IMR-90 (cell line): ENCODE results near the gene EFCAB8. TPM values are rescaled to one million over a fixed set of nuclear protein-coding genes. Genes with fewer than 3 reads are reported as not detected.

ENCODE experiments used
- ATAC-seq: fragments of 200-7000 bp; cut with Tn5 transposase; 2 replicates; pipeline ENCODE4 v1.9.1; 2020; ENCODE audit warnings: low read depth, mild to moderate bottlenecking, moderate library complexity
- BruUV-seq: library from RNA; stranded (reverse); fragments of 400-500 nt; replicated peaks from 2 replicates; lab custom pipeline; 2021; lab: Mats Ljungman, UMichigan
- CTCF ChIA-PET: fragments of 300-600 bp; formaldehyde crosslinking; extraction: SDS; loops from one replicate; lab custom pipeline; 2021; ENCODE audit warnings: antibody characterized with exemption; lab: Yijun Ruan, JAX
- POLR2A ChIA-PET: fragments of 300-600 bp; sonication (Branson Sonifier 250); formaldehyde crosslinking; loops from one replicate; lab custom pipeline; 2022; ENCODE audit warnings: antibody characterized with exemption; ENCODE audit not compliant: unreplicated experiment; lab: Charles Lee
- DNase-seq: peaks from one replicate; pipeline ENCODE4 v3.0.0; 2013
- H2AFZ ChIP-seq: replicated peaks from 2 replicates; pipeline ENCODE3; 2013; ENCODE audit warnings: low read length, mild to moderate bottlenecking; ENCODE audit not compliant: poor library complexity
- H2AK5ac ChIP-seq: 2 replicates; pipeline ENCODE4 v1.6.1; 2013; ENCODE audit warnings: low read depth, low read length, inconsistent platforms
- H2AK9ac ChIP-seq: replicated peaks from 2 replicates; pipeline ENCODE3; 2013; ENCODE audit warnings: mild to moderate bottlenecking, low read depth, low read length, moderate library complexity; ENCODE audit not compliant: poor library complexity
- H2BK120ac ChIP-seq: 2 replicates; pipeline ENCODE4 v1.6.1; 2013; ENCODE audit warnings: low read depth, low read length, inconsistent platforms
- H2BK15ac ChIP-seq: 3 replicates; pipeline ENCODE4 v1.6.1; 2013; ENCODE audit warnings: low read depth, low read length, inconsistent platforms
- H2BK20ac ChIP-seq: 2 replicates; pipeline ENCODE4 v1.6.1; 2013; ENCODE audit warnings: low read depth, mild to moderate bottlenecking, inconsistent platforms, low read length, moderate library complexity
- H2BK5ac ChIP-seq: 2 replicates; pipeline ENCODE4 v1.6.1; 2013; ENCODE audit warnings: mild to moderate bottlenecking, low read depth, low read length, inconsistent platforms; ENCODE audit not compliant: poor library complexity, severe bottlenecking
- H3K14ac ChIP-seq: replicated peaks from 2 replicates; pipeline ENCODE4 v1.6.1; 2013; ENCODE audit warnings: low read depth, low read length, inconsistent platforms
- H3K18ac ChIP-seq: 2 replicates; pipeline ENCODE4 v1.6.1; 2013; ENCODE audit warnings: low read depth, low read length, control low read depth
- H3K23ac ChIP-seq: 2 replicates; pipeline ENCODE4 v1.6.1; 2013; ENCODE audit warnings: low read depth, low read length, inconsistent platforms
- H3K27ac ChIP-seq: 2 replicates; pipeline ENCODE4 v1.5.1; 2013; ENCODE audit warnings: mild to moderate bottlenecking, control low read depth, low read length; ENCODE audit not compliant: insufficient read depth
- H3K27me3 ChIP-seq: 2 replicates; pipeline ENCODE4 v1.6.1; 2013; ENCODE audit warnings: low read length; ENCODE audit not compliant: control insufficient read depth, insufficient read depth
- H3K36me3 ChIP-seq: 2 replicates; pipeline ENCODE4 v1.6.1; 2013; ENCODE audit warnings: low read length, mixed read lengths; ENCODE audit not compliant: control insufficient read depth, insufficient read depth
- H3K4ac ChIP-seq: 2 replicates; pipeline ENCODE4 v1.6.1; 2013; ENCODE audit warnings: low read depth, low read length, inconsistent platforms
- H3K4me1 ChIP-seq: 2 replicates; pipeline ENCODE4 v1.6.1; 2013; ENCODE audit warnings: low read length, mixed read lengths; ENCODE audit not compliant: control insufficient read depth, insufficient read depth
- H3K4me2 ChIP-seq: 2 replicates; pipeline ENCODE4 v1.6.1; 2013; ENCODE audit warnings: low read depth, mild to moderate bottlenecking, control low read depth, low read length, moderate library complexity
- H3K4me3 ChIP-seq: 2 replicates; pipeline ENCODE4 v1.5.1; 2013; ENCODE audit warnings: low read depth, mild to moderate bottlenecking, control low read depth, low read length, moderate library complexity; ENCODE audit not compliant: insufficient read depth
- H3K56ac ChIP-seq: 2 replicates; pipeline ENCODE4 v1.6.1; 2013; ENCODE audit warnings: low read length, inconsistent platforms; ENCODE audit not compliant: insufficient read depth; ENCODE audit errors: extremely low read depth
- H3K79me1 ChIP-seq, 2 experiments: 2 replicates each; pipeline ENCODE4 v1.6.1; 2013; ENCODE audit warnings: low read length in 2 of 2, inconsistent platforms in 1 of 2, low read depth in 1 of 2
- H3K9ac ChIP-seq: 2 replicates; pipeline ENCODE4 v1.6.1; 2013; ENCODE audit warnings: low read depth, low read length, control low read depth
- H3K9me1 ChIP-seq: 2 replicates; pipeline ENCODE4 v1.6.1; 2013; ENCODE audit warnings: low read length, inconsistent platforms; ENCODE audit not compliant: insufficient read depth
- H3K9me3 ChIP-seq: 2 replicates; pipeline ENCODE4 v1.6.1; 2013; ENCODE audit warnings: low read length; ENCODE audit not compliant: control insufficient read depth, insufficient read depth
- H4K20me1 ChIP-seq: 2 replicates; pipeline ENCODE4 v1.6.1; 2013; ENCODE audit warnings: low read length, inconsistent platforms; ENCODE audit not compliant: insufficient read depth
- H4K5ac ChIP-seq: 2 replicates; pipeline ENCODE4 v1.6.1; 2013; ENCODE audit warnings: mild to moderate bottlenecking, low read depth, low read length, control low read depth
- H4K8ac ChIP-seq, 2 experiments: 2 replicates each; pipeline ENCODE4 v1.6.1; 2013; ENCODE audit warnings: low read depth in 2 of 2, low read length in 2 of 2, control low read depth in 1 of 2, inconsistent platforms in 1 of 2
- H4K91ac ChIP-seq: 2 replicates; pipeline ENCODE4 v1.6.1; 2013; ENCODE audit warnings: low read depth, low read length, inconsistent platforms; ENCODE audit not compliant: insufficient read depth
- BHLHE40 ChIP-seq: fragments of 150-350 bp; IDR thresholded peaks from 2 replicates; pipeline ENCODE4 v1.6.1; 2016; ENCODE audit warnings: mild to moderate bottlenecking, low read depth, low read length
- CEBPB ChIP-seq: IDR thresholded peaks from 2 replicates; pipeline ENCODE4 v1.6.1; 2012; ENCODE audit warnings: low read depth, low read length, improper control_type of control experiment
- CHD1 ChIP-seq: IDR thresholded peaks from 2 replicates; pipeline ENCODE4 v1.6.1; 2012; ENCODE audit warnings: low read depth, low read length, improper control_type of control experiment
- CTCF ChIP-seq: conservative IDR thresholded peaks from 2 replicates; pipeline ENCODE4 v1.5.1; 2012; ENCODE audit warnings: mild to moderate bottlenecking, low read depth, low read length, improper control_type of control experiment
- MAFK ChIP-seq: IDR thresholded peaks from 2 replicates; pipeline ENCODE4 v1.6.1; 2012; ENCODE audit warnings: low read depth, low read length, improper control_type of control experiment
- MAZ ChIP-seq: IDR thresholded peaks from 2 replicates; pipeline ENCODE4 v1.6.1; 2012; ENCODE audit warnings: low read depth, mild to moderate bottlenecking, low read length, improper control_type of control experiment, moderate library complexity, borderline replicate concordance
- MXI1 ChIP-seq: IDR thresholded peaks from 2 replicates; pipeline ENCODE4 v1.6.1; 2012; ENCODE audit warnings: low read depth, mild to moderate bottlenecking, low read length, moderate library complexity, borderline replicate concordance
- POLR2A ChIP-seq: IDR thresholded peaks from 2 replicates; pipeline ENCODE4 v1.6.1; 2012; ENCODE audit warnings: mild to moderate bottlenecking, low read depth, low read length
- RAD21 ChIP-seq: IDR thresholded peaks from 2 replicates; pipeline ENCODE4 v1.6.1; 2012; ENCODE audit warnings: low read length, improper control_type of control experiment
- RFX5 ChIP-seq: IDR thresholded peaks from 2 replicates; pipeline ENCODE4 v1.8.0; 2012; ENCODE audit warnings: low read depth, mild to moderate bottlenecking, low read length, moderate library complexity
- SMC3 ChIP-seq: fragments of 150-350 bp; IDR thresholded peaks from 2 replicates; pipeline ENCODE4 v1.6.1; 2016; ENCODE audit warnings: low read depth, mild to moderate bottlenecking, antibody characterized with exemption, low read length, moderate library complexity
- USF2 ChIP-seq: fragments of 150-350 bp; IDR thresholded peaks from 2 replicates; pipeline ENCODE4 v1.6.1; 2017; ENCODE audit warnings: mild to moderate bottlenecking, antibody characterized with exemption, low read length, low read depth
- WGBS, 2 experiments: methylation state at CpG; one replicate each; pipeline versions ENCODE4 v1.1.5 to v1.1.7; 2013; ENCODE audit warnings: missing lambda C conversion rate in 2 of 2; ENCODE audit not compliant: insufficient read length in 1 of 2; ENCODE audit errors: extremely low coverage in 2 of 2; 5-methylcytosine and 5-hydroxymethylcytosine counted together
- dilution Hi-C: fragments of 300-500 bp; cut with HindIII; formaldehyde crosslinking; loops from one replicate; pipeline ENCODE4 v1.14.3; 2018; ENCODE audit warnings: low sequenced_read_pairs; ENCODE audit not compliant: unreplicated experiment
- in situ Hi-C: fragments of 300-500 bp; cut with MboI; formaldehyde crosslinking; loops from 3 replicates; pipeline ENCODE4 v1.14.3; 2019; ENCODE audit warnings: low sequenced_read_pairs, inconsistent platforms, mixed read lengths
- intact Hi-C: fragments of 100-400 bp; cut with micrococcal nuclease; formaldehyde crosslinking; loops from 2 replicates; pipeline ENCODE4 v1.10.0; 2022
- polyA plus RNA-seq, 3 experiments: library from polyadenylated mRNA; depleted of rRNA; stranded (reverse); fragments of >200 nt; gene quantifications; 2 replicates each; pipeline ENCODE4 v1.2.3, GENCODE V29; 2012; ENCODE audit warnings: low replicate concordance in 1 of 3
- total RNA-seq: library from RNA; depleted of rRNA; stranded (reverse); fragments of >200 nt; gene quantifications from 2 replicates; pipeline ENCODE4 v1.2.3, GENCODE V29; 2012
- TF ChIP-seq, protein P1 (sequence below): fragments of 150-350 bp; IDR thresholded peaks from 2 replicates; pipeline ENCODE4 v1.6.1; 2016; ENCODE audit warnings: low read depth, mild to moderate bottlenecking, low read length, moderate library complexity, borderline replicate concordance

The EFCAB8 gene
- total and polyA plus RNA-seq, 2 of the 4 experiments (the other 2 are of a cell fraction) = not detected

DNA sequence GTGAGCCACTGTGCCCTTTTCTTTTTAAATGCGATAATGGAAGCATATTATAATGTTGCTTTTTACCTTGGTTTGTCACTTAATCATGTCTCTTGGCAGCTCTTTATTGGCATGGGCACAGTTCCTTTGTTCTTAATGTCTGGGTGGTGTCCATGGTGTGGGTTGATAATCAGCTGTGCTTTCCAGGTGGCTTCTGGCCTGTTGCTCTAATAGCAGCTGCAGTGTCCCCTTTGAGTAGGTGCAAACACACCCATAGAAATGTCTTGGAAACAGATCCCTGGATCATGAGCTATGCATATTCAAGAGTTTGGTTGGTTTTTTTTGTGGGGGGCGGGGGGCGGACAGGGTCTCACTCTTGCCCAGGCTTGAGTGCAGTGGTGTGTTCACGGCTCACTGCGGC, 29.9 kb downstream of the EFCAB8 start:
- BruUV-seq = no TSS peak
- no peak overlapping the region for H4K5ac ChIP-seq
- H3K56ac ChIP-seq = no peak overlapping the region
- intact Hi-C loops (no loop called here), dilution Hi-C loops (no loop called here), in situ Hi-C loops (no loop called here)
- no peaks in the 10 kb centered on the region for H3K9me3 ChIP-seq
- H3K79me1 ChIP-seq = no peaks in the 10 kb centered on the region
- H3K23ac ChIP-seq = no peak overlapping the region
- no peak overlapping the region for H2BK15ac ChIP-seq
- H2BK120ac ChIP-seq = no peak overlapping the region
- peaks cover 2% of the 10 kb centered on the region; the same call in 1 of the 2 replicates for H3K9me1 ChIP-seq
- no peak overlapping the region for H3K18ac ChIP-seq
- H3K27me3 ChIP-seq = peaks cover 2% of the 10 kb centered on the region; the same call in 1 of the 2 replicates
- no peak overlapping the region for H2AFZ ChIP-seq
- H3K4me3 ChIP-seq = no peak overlapping the region
- H3K4me1 ChIP-seq = no peaks in the 10 kb centered on the region
- CTCF ChIA-PET = no interaction called here
- no peak overlapping the region for H2BK5ac ChIP-seq
- WGBS, 2 experiments = 74% methylated on average over 3 of the region's 5 CpGs; no CpG with 5 or more reads in 1 of the 2 experiments
- no peak overlapping the region for H3K9ac ChIP-seq
- DNase-seq (no peak), ATAC-seq (no peak)
- H4K91ac ChIP-seq = no peak overlapping the region
- no peaks in the 10 kb centered on the region for H3K36me3 ChIP-seq
- H3K27ac ChIP-seq = no peak overlapping the region
- H4K8ac ChIP-seq = no peak overlapping the region
- no peak overlapping the region for H2BK20ac ChIP-seq
- H3K14ac ChIP-seq = no peak overlapping the region
- POLR2A ChIA-PET = interaction anchor here (0.6 kb wide), 1 partner anchor 49 kb away, joined by 6 read pairs; no protein-coding TSS in a partner anchor
- H2AK9ac ChIP-seq = no peak overlapping the region
- no peaks in the 10 kb centered on the region for H4K20me1 ChIP-seq
- no peak overlapping the region for H3K4me2 ChIP-seq
- H3K4ac ChIP-seq = no peak overlapping the region
- no peak for TF ChIP-seq MAZ
- no peak for TF ChIP-seq CHD1
- TF ChIP-seq MXI1 = no peak
- TF ChIP-seq POLR2A = no peak
- no peak for TF ChIP-seq RFX5
- TF ChIP-seq, protein P1, sequence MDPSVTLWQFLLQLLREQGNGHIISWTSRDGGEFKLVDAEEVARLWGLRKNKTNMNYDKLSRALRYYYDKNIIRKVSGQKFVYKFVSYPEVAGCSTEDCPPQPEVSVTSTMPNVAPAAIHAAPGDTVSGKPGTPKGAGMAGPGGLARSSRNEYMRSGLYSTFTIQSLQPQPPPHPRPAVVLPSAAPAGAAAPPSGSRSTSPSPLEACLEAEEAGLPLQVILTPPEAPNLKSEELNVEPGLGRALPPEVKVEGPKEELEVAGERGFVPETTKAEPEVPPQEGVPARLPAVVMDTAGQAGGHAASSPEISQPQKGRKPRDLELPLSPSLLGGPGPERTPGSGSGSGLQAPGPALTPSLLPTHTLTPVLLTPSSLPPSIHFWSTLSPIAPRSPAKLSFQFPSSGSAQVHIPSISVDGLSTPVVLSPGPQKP = no peak
- TF ChIP-seq SMC3 = no peak
- no peak for TF ChIP-seq BHLHE40
- TF ChIP-seq CEBPB = no peak
- no peak for TF ChIP-seq CTCF
- TF ChIP-seq RAD21 = no peak
- TF ChIP-seq MAFK = no peak
- TF ChIP-seq USF2 = no peak
- H2AK5ac ChIP-seq = no peak overlapping the region
